GM18508 (cell line): Measurements from ENCODE around the gene BRS3.

Experiments
- ATAC-seq: cut with Tn5 transposase; IDR thresholded peaks from one replicate; pipeline ENCODE4 v1.9.1; 2021; ENCODE audit warnings: moderate number of reproducible peaks; ENCODE audit not compliant: insufficient read depth, unreplicated experiment

BRS3 gene

DNA sequence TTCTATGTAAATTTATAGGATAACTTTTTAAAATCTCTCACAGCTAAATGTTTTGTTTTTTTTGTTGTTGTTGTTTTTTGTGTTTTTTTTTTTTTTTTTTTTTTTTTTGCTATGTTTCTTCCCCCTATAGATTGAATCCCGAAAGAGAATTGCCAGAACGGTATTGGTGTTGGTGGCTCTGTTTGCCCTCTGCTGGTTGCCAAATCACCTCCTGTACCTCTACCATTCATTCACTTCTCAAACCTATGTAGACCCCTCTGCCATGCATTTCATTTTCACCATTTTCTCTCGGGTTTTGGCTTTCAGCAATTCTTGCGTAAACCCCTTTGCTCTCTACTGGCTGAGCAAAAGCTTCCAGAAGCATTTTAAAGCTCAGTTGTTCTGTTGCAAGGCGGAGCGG is 4.1 kb downstream of the BRS3 start:
- ATAC-seq: no peak

DNA sequence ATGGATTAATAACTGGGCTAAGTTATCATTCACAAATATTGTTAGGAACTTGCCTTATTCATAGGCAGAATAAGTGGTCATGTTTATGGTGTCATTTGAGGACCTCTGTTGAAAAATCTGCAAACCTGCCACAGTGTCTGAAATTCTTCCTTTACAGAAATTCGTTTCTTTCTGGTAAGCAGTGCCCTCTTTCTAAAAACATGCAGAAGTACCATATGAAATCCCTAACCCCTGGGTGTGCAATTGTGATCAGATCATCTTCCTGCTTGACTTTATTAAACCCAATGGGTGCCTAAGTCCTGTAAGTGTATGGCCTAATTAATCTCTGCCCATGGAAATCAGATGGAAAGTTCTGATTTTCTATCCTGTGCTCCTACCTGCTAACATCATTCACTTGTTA is 5.3 kb downstream of the BRS3 start:
- ATAC-seq: no peak

DNA sequence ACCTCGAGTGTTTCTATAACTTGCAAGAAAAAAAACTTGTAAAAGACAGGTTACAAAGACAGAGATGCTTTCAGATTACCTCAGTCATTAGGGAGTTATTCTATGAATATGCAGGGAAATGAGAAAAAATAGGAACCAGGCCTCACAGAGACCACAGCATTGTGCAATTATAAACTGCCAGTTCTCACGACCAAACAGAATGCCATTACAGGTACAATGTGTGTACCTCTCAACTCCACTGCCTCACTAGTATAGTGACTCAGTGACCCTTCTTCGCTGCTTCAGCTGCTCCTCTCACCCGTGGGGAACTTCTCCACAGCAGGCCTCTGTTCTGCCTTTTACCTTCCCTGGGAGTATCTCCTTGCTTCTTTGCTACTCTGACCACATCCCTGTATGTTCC is 7.3 kb downstream of the BRS3 start:
- no peak for ATAC-seq

DNA sequence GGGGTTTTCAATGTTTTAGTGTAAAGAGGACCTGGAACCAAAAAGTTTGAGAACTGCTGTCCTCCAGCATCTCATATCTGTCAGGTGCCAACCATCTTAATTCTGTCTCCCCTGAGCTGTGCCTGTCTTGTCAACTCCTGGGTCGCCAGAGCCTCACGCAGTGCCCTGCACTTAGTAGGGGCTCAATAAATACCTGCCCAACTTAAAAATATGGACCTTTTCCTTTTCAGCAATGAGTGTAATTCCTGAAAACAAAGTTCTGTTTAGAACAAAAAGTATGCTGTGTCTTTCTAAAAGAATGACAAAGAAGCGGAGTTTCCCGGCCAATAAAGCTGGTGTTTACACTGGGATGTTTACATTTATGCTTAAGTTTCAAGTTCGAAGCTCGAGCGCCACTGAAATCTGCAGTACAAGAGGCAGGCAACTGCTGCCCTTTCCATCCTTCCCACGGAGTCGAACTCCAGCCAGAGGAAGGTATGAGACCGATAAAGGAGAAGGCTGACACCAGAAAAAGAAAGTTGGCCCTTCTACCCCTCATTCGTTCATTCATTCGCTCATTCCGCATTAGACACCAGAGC is 8.5 kb downstream of the BRS3 start:
- ATAC-seq: no peak

DNA sequence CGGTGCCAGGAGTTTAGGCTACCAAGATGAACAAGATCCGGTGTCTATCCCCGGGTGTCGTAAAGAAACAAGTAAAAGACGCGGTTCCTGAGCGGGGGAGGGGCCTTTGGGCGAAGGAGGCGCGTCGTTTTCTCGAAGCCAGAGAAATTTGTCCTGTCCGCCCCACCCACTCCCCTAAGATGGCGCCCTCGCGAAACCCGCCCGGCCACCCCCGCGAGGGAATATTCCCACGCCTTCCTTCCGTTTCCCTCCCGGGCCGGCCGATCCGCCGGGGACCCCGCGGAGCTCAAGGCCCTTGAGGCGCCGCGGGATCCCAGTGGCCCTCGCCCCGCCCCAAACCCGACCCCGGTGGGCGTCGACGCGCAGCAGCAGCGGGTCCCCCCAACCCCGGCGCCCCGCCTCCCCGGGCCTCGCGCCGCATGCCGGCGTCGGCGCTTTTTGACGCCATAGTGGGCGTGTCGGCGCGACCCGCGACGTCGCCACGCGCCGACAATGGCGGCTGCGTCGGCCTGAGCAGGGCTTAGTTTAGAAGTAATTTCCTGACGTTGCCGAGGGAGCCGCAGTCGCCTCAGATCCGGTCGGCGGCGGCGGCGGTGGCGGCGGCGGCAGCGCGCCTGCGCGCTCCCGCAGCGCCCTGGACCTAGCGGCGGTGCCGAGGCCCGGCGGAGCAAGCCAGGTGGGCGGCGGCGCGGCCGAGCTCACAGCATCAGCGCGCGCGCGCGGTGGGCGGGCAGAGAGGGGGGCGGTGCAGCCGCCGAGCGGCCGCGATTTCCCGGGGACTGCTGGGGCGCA is 9.2 kb downstream of the BRS3 start:
- ATAC-seq: no peak

DNA sequence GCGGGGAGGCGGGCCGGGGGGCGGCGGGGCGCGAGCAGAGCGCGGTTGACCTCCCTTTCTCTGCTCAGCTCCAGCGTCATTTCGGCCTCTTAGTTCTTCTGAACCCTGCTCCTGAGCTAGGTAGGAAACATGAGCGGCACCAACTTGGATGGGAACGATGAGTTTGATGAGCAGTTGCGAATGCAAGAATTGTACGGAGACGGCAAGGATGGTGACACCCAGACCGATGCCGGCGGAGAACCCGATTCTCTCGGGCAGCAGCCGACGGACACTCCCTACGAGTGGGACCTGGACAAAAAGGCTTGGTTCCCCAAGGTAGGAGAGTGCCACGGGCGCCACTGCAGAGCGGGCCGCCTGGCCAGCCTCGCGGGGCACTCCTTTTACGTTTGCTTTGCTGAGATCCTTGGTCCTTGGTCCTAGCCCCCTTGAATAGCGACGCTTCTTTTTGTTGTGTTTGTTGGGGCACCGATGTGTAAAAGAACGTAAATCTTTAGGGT is 9.9 kb downstream of the BRS3 start, which contains the start of gene HTATSF1:
TSS of gene HTATSF1 (plus strand) at position 37 of the 497 bp plus-strand sequence. CDS start at position 130, 93 bp downstream.
- ATAC-seq: no peak

DNA sequence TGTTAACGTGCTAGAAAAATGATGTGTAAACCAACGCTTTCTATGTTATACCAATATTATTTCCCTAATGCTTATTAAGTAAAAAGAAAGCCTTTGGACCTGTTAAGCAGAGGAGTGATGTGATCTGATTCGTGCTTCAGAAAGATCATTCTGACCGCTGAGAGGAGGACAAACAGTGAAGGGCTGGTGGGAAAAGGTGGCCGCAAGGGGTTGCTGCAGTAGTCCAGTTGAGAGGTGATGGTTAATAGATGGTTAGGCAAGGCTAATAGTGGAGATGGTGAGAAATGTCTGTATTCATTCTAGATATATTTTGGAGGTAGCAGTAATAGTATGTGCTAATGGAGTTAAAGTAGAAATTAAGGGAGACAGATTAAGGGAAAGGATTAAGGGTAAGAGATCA is 31.3 kb downstream of the BRS3 start:
- ATAC-seq: no peak

DNA sequence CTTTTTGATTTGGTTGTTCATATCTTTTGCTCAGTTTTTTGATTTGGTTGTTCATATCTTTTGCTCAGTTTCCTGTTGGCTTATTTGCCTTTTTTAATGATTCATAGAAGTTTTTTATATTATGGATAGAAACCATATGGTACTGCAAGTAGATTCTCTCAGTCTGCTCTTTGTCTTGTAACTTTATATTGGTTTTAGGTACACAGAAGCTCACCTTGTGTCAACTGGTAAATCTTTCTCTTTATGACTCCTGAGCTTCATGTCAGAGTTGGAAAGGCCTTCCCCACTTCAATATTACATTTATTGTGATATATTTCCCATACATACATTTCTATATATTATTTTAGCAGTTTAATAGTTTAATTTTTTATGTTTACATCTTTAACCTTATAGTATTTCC is 36.0 kb downstream of the BRS3 start:
- no peak for ATAC-seq

DNA sequence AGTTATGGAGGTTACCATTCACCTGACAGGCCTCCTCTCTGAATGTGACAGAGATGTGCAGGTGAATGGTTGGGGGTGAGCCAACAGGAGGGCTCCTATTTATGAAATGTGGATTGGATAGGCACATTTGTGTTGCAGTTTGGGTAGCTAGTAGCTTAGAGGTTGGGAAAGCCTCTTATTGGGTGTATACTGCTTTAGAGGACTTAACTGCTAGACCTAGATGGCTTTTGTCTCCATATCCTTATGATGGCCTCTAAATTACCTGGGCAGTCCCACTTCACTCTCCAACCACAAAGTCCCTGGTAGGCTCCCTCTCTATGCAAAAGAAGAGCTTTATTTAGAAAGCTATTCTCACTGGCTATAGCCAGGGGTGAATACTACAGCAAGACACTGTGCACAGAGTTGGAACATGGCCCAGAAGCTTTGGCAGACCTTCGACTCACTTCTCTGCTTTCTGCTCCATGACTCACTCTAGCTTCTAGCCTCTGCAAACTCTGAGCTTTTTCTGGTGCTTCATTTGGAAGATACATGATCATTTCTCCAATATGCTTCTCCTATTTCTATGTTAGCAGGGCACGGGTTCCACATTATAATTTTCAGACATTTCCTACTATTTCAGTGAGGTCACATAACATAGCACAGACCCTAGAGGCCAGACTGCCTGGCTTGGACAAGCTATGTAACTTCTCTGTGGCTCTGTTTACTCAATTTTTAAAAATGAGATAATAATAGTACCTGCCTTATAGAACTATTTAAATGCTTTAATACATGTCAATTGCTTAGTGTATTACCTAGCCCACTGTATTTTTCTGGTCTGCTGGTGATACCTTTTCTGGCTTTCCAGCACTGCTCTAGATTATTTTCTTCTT is 38.2 kb downstream of the BRS3 start:
- ATAC-seq: no peak

DNA sequence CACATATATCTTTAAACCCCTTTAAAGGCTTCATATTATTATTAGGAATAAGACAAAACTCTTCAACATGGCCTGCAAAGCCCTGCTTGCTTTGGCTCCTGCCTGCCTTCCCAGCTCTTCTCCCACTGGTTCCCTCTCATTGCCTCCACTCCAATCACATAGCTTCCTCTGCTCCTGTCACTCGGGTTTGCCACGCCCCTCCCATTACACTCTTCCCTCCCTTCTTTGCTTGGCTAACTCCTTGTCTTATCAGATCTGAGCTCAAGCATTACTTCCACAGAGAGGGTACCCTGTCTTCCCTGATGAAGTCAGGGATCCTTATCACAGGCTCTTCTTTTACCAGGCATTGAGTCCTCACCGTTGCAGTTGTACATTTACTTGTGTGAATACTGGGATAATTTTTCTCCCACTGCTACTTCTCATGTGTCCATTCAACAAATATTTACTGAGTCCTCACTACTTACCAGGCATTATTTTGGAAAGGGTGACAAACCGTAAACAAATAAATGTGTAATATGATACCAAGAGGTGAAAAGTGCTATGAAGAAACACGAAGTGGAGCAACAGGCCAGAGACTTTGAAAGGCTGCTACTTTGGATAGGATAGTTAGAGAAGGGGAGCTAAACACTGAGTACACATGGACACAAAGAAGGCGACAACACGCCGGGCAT is 41.0 kb downstream of the BRS3 start:
- ATAC-seq: no peak

DNA sequence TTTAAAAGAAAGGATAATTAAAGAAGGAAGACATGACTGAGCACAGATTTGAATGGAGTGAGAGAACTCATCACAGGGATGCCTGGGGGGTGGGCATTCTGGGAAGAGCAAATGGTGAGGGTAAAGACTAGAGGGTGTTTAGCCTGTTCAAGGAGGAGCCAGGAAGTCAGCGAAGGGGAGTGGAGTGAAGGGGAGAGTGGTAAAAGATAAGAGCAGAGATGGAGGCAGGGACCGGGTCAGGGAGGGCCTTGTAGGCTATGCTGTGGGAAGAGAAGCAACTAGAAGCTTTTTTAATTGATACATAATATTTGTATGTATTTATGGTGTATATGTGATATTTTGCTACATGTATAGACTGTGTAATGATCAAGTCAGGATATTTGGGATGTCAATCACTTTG is 42.0 kb downstream of the BRS3 start:
- no peak for ATAC-seq

DNA sequence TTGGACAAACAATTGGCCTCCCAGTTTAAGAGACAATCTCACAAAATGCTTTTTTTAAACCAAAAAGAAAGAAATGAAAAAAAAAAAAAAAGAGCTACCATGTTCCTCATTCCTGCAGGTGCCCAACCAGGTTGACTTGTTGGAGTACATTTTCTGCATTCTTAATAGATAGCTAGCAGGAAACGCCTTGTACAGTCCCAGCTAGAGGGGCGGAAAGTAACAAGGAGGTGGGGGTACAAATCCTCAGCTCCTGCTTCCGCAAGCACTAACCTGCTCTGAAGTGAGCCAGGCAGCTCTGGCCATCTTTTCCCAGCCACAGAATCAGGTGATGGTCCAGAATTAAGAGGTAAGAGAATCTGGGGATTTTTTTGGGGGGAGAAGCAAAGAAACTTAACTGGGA is 44.2 kb downstream of the BRS3 start, which contains the start of gene VGLL1:
TSS of gene VGLL1 (plus strand) at position 265 of the 400 bp plus-strand sequence. CDS start 3,806 bp downstream, outside the sequence.
- ATAC-seq: no peak

DNA sequence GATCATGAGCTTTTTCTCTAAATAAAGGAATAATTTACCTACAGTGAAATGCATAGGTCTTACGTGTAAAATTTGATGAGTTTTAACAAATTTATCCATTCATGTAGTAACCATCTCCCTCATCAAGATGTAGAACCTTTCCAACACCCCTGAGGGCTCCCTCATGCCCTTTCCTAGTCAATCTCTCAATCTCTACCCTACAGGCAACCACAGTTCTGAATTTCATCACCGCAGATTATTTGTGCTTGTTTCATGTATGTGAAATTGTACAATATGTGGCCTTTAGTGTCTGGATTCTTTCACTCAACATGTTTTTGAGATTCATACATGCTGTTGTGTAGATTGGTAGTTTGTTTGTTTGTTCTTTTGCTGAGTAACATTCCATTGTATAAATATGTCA is 46.4 kb downstream of the BRS3 start:
- no peak for ATAC-seq

DNA sequence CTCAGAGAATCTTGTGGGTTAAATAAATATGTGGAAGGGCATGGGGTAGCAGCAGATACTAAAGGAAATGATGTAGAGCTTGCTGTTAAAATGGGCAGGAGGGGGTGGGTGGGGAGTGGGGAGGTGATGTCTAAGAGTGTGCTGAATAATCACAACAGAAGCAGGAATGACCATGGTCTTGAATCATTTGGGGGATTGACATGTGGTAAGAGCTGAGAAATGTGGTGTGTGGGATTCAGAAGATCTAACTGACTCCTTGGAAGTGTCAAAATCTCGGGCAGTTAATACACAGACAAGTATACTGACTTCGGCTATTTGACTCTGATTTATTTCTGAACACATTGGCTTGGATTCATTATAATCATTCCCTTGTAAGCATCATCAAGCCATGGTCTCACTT is 51.1 kb downstream of the BRS3 start:
- ATAC-seq: no peak

DNA sequence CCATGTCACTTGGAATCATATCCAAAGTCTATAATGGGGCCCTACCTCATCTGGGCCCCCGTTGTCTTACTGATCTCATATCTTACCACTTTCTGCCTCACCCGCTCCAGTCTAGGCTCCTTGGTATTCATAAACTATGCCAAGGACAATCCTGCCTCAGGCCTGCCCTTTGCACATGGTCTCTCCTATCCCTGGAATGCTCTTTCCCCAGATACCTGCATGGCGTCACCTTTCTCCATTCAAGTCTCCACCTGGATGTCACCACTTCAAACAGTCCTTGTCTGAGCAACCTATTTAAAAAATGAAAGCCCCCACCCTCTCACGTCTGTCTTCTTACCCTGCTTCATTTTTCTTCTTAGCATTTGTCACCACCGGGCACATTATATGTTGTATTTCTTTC is 52.5 kb downstream of the BRS3 start:
- no peak for ATAC-seq

DNA sequence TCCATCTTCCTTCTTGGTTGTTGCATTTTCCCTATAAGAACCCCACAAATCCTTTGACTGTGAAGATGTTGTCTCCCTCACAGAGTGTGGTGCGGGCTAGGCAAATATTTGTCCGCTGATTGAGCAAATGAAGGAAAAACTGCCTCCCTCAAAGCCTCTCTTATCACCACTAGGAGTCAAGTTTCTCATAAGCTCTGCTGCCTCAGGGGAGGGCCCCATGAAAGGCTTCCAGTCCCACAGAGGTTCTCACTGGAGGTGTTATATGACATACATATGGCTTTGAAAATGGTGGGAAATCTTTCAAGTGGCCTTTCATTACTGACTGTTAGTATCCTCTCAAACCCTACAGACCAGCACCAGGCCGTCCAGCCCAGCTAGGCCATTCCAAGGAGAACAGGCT is 53.5 kb downstream of the BRS3 start:
- no peak for ATAC-seq

DNA sequence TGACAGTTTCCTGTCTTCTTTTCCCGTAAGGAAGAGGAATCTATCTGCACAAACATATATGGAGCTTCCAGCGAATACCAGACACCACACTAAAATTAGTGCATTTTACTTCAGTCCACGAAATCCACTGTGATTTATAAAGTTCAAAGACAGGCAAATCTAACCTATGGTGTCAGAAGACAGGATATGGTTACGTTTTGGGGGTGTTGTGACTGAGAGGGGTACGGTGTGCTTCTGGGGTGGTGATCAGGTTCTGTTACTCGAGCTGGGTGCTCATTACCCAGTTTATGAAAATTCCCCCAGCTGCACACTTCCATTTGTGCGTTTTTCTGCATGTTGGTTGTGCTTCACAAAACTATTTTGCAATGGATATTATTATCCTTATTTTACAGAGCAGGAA is 54.5 kb downstream of the BRS3 start:
- ATAC-seq: no peak
